ENCODE measurements around the gene FAM90A26.
"Not testable (repeated sequence)": the region's sequence is repeated elsewhere in the genome, so short reads cannot be mapped to it uniquely, and the experiment has no call there.

Gene FAM90A26

GRCh38 chr4:9169791-9170459 is at the start of gene FAM90A26:
TSS of gene FAM90A26 (plus strand) at chr4:9170409. CDS start at chr4:9173173, 2,764 bp downstream.
- not testable (repeated sequence) for DNase-seq (ENCODE audit: low read depth, low spot score)

GRCh38 chr4:9122711-9123110 is 47.5 kb upstream of the FAM90A26 start:
- DNase-seq (ENCODE audit: low read depth, low spot score) = not testable (repeated sequence)

- DNase-seq (ENCODE audit: low read depth, low spot score) = not testable (repeated sequence)
Observed at GRCh38 chr4:9123572-9124007, 46.6 kb upstream of the FAM90A26 start.

GRCh38 chr4:9125601-9126161 is 44.5 kb upstream of the FAM90A26 start:
- not testable (repeated sequence) for DNase-seq (ENCODE audit: low read depth, low spot score)

GRCh38 chr4:9131420-9131819 is 38.8 kb upstream of the FAM90A26 start:
- not testable (repeated sequence) for DNase-seq (ENCODE audit: low read depth, low spot score)

GRCh38 chr4:9132849-9133248 is 37.4 kb upstream of the FAM90A26 start:
- DNase-seq (ENCODE audit: low read depth, low spot score) = not testable (repeated sequence)

- DNase-seq (ENCODE audit: low read depth, low spot score) = not testable (repeated sequence)
Observed at GRCh38 chr4:9134011-9134410, 36.2 kb upstream of the FAM90A26 start.

GRCh38 chr4:9134556-9134955 is 35.7 kb upstream of the FAM90A26 start:
- not testable (repeated sequence) for DNase-seq (ENCODE audit: low read depth, low spot score)

GRCh38 chr4:9141050-9141449 is 29.2 kb upstream of the FAM90A26 start:
- DNase-seq (ENCODE audit: low read depth, low spot score) = not testable (repeated sequence)

- not testable (repeated sequence) for DNase-seq (ENCODE audit: low read depth, low spot score)
Observed at GRCh38 chr4:9142786-9143185, 27.4 kb upstream of the FAM90A26 start.

- no peak for DNase-seq (ENCODE audit: low read depth, low spot score)
Observed at GRCh38 chr4:9143421-9144080, 26.7 kb upstream of the FAM90A26 start.

- no peak for DNase-seq (ENCODE audit: low read depth, low spot score)
Observed at GRCh38 chr4:9146967-9147366, 23.2 kb upstream of the FAM90A26 start.

GRCh38 chr4:9147368-9147767 is 22.8 kb upstream of the FAM90A26 start:
- not testable (repeated sequence) for DNase-seq (ENCODE audit: low read depth, low spot score)

GRCh38 chr4:9148611-9149409 is 21.4 kb upstream of the FAM90A26 start:
- DNase-seq (ENCODE audit: low read depth, low spot score) = not testable (repeated sequence)

- DNase-seq (ENCODE audit: low read depth, low spot score) = not testable (repeated sequence)
Observed at GRCh38 chr4:9151809-9152179, 18.4 kb upstream of the FAM90A26 start.

- peak; percentile 95 for DNase-seq (ENCODE audit: low read depth, low spot score)
Observed at GRCh38 chr4:9152180-9153007, 17.8 kb upstream of the FAM90A26 start.

- peak; percentile 92 for DNase-seq (ENCODE audit: low read depth, low spot score)
Observed at GRCh38 chr4:9153008-9153570, 17.1 kb upstream of the FAM90A26 start.

GRCh38 chr4:9153571-9154157 is 16.5 kb upstream of the FAM90A26 start:
- DNase-seq (ENCODE audit: low read depth, low spot score) = not testable (repeated sequence)

GRCh38 chr4:9155101-9155886 is 14.9 kb upstream of the FAM90A26 start:
- DNase-seq (ENCODE audit: low read depth, low spot score) = not testable (repeated sequence)
